Prostate gland (tissue), 2 donors: ENCODE results near the gene AADACL4.

Source experiments
- POLR2A ChIP-seq: fragments of 450-650 bp; IDR thresholded peaks from one replicate; pipeline ENCODE4 v1.6.1; 2016; ENCODE audit warnings: antibody characterized with exemption, mild to moderate bottlenecking
- POLR2AphosphoS5 ChIP-seq: sonication (generic); formaldehyde crosslinking; IDR thresholded peaks from one replicate; pipeline ENCODE4 v1.6.1; 2017; ENCODE audit warnings: antibody characterized with exemption
- TF ChIP-seq, protein P1 (sequence below), 4 experiments: fragments of 200-600 bp in 2 of 4; fragments of 450-650 bp in 2 of 4; sonication (generic) in 2 of 4; IDR thresholded peaks; 1 replicate in 3 of 4; 2 replicates in 1 of 4; pipeline ENCODE4 v1.5.1; 2016 to 2019; ENCODE audit warnings: antibody characterized with exemption in 4 of 4, mild to moderate bottlenecking in 2 of 4, moderate library complexity in 2 of 4

DNA sequence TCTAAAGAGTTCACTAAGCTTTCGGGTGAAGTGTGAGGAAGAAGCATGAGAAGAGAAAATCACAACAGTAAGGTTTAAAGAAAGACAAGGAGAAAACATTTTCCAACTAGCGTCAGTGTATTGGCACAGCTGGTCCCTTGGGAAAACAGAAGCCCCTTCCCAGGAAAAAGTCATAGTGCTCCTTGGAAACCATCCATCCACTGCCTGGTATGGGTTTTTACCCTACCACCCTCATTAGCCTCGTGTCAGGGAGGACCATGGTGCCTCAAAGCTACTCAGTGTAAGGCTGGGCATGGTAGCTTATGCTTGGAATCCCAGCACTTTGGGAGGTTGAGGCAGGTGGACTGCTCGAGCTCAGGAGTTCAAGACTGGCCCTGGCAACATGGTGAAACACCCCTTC is 12.7 kb downstream of the AADACL4 start:
- TF ChIP-seq POLR2AphosphoS5, result no peak
- TF ChIP-seq, protein P1, sequence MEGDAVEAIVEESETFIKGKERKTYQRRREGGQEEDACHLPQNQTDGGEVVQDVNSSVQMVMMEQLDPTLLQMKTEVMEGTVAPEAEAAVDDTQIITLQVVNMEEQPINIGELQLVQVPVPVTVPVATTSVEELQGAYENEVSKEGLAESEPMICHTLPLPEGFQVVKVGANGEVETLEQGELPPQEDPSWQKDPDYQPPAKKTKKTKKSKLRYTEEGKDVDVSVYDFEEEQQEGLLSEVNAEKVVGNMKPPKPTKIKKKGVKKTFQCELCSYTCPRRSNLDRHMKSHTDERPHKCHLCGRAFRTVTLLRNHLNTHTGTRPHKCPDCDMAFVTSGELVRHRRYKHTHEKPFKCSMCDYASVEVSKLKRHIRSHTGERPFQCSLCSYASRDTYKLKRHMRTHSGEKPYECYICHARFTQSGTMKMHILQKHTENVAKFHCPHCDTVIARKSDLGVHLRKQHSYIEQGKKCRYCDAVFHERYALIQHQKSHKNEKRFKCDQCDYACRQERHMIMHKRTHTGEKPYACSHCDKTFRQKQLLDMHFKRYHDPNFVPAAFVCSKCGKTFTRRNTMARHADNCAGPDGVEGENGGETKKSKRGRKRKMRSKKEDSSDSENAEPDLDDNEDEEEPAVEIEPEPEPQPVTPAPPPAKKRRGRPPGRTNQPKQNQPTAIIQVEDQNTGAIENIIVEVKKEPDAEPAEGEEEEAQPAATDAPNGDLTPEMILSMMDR (IDR thresholded peaks at IDR 0.05), result no peak
- TF ChIP-seq POLR2A, result no peak
